ENCODE results near the gene SMPD4.
"Not testable (repeated sequence)": the region's sequence is repeated elsewhere in the genome, so short reads cannot be mapped to it uniquely, and the experiment has no call there.

- TF ChIP-seq CTCF (IDR thresholded peaks at IDR 0.05 in 8 of 11, conservative IDR thresholded peaks at IDR 0.05 in 3 of 11); POLR2A (IDR thresholded peaks at IDR 0.05): not testable (repeated sequence)
Measured at GRCh38 chr2:130174866-130175265, 6.5 kb downstream of the SMPD4 start.

All from spleen (tissue), 7 donors.